Colonic mucosa (tissue), 4 donors: ENCODE results near the gene IL23A. TPM values are rescaled to one million over a fixed set of nuclear protein-coding genes. Genes with fewer than 3 reads are reported as not detected.
A peak's percentile ranks its signal among the peaks of the same experiment; 100 is the strongest.

ENCODE experiments used
- DNase-seq: peaks from one replicate; pipeline ENCODE4 v3.0.0-alpha.2; 2020
- H3K27ac ChIP-seq: fragments of 200-600 bp; one replicate; pipeline ENCODE4 v1.8.0; 2021
- H3K27me3 ChIP-seq: fragments of 200-600 bp; one replicate; pipeline ENCODE4 v1.8.0; 2021
- H3K36me3 ChIP-seq: fragments of 200-600 bp; one replicate; pipeline ENCODE4 v1.8.0; 2021
- H3K4me1 ChIP-seq: fragments of 200-600 bp; one replicate; pipeline ENCODE4 v1.8.0; 2021; ENCODE audit warnings: mild to moderate bottlenecking
- H3K4me3 ChIP-seq: fragments of 200-600 bp; one replicate; pipeline ENCODE4 v1.8.0; 2021
- H3K9ac ChIP-seq, 2 donors: one replicate each; pipeline ENCODE4 v1.7.0; 2013; ENCODE audit warnings: control low read depth in 2 of 2, low read depth in 2 of 2, low read length in 2 of 2
- H3K9me3 ChIP-seq: fragments of 200-600 bp; one replicate; pipeline ENCODE4 v1.8.0; 2021
- CTCF ChIP-seq: fragments of 200-600 bp; IDR thresholded peaks from one replicate; pipeline ENCODE4 v1.8.0; 2022; ENCODE audit warnings: antibody characterized with exemption, mild to moderate bottlenecking
- intact Hi-C: fragments of 100-400 bp; cut with DNase I; formaldehyde crosslinking; loops from one replicate; pipeline ENCODE4 v1.14.1; 2022
- total RNA-seq, 2 donors: library from RNA; stranded (reverse); fragmentation: NEBNext Ultra II Directional in 1 of 2; extraction: Animal tissue kit (Norgen Biotek cat#: 25700) in 1 of 2; gene quantifications; one replicate each; pipeline ENCODE4 v1.2.1, GENCODE V29; 2021
- donor health status: healthy.
- donor health status: DM: no; HTN: no; CAD: no.
- donor health status: DM: no; HTN: no; CAD: no.

The IL23A gene
- total RNA-seq, 2 donors from 2014 or later, result 0.27 TPM; not detected in 1

- Histone ChIP-seq H3K9ac (no peak overlapping the region), H3K27ac (no peak overlapping the region), H3K27me3 (no peaks in the 10 kb centered on the region), H3K9me3 (no peaks in the 10 kb centered on the region), H3K36me3 (peaks cover 8% of the 10 kb centered on the region), H3K4me3 (no peak overlapping the region), H3K4me1 (no peaks in the 10 kb centered on the region)
- TF ChIP-seq CTCF, result no peak
- DNase-seq, result no peak
- intact Hi-C loops, result no loop called here
Observed at GRCh38 chr12:56307221-56307965, 31.3 kb upstream of the IL23A start.

GRCh38 chr12:56308714-56309113, 30.0 kb upstream of the IL23A start:
- no peak overlapping the region for H3K4me3 ChIP-seq
- no peak for DNase-seq
- intact Hi-C loops, result no loop called here
- TF ChIP-seq CTCF, result no peak
- H3K9ac ChIP-seq, result no peak overlapping the region
- H3K36me3 ChIP-seq, result peaks cover 8% of the 10 kb centered on the region
- H3K27me3 ChIP-seq, result no peaks in the 10 kb centered on the region
- no peaks in the 10 kb centered on the region for H3K9me3 ChIP-seq
- H3K4me1 ChIP-seq, result no peaks in the 10 kb centered on the region
- H3K27ac ChIP-seq, result no peak overlapping the region

- Histone ChIP-seq H3K36me3 (peaks cover 8% of the 10 kb centered on the region), H3K4me3 (no peak overlapping the region), H3K9ac (no peak overlapping the region), H3K27ac (no peak overlapping the region), H3K9me3 (no peaks in the 10 kb centered on the region), H3K4me1 (peaks cover 7% of the 10 kb centered on the region), H3K27me3 (no peaks in the 10 kb centered on the region)
- no peak for TF ChIP-seq CTCF
- no peak for DNase-seq
- intact Hi-C loops, result no loop called here
Observed at GRCh38 chr12:56311003-56311402, 27.7 kb upstream of the IL23A start.

GRCh38 chr12:56315249-56315621, 23.4 kb upstream of the IL23A start:
- Histone ChIP-seq H3K27me3 (no peaks in the 10 kb centered on the region), H3K27ac (peak overlapping the region; percentile 88), H3K9me3 (no peaks in the 10 kb centered on the region), H3K4me1 (peaks cover 14% of the 10 kb centered on the region), H3K9ac (peak overlapping the region; percentile 91 to 100), H3K36me3 (peaks cover 8% of the 10 kb centered on the region), H3K4me3 (peak overlapping the region; percentile 88)
- peak; percentile 31 for DNase-seq
- no peak for TF ChIP-seq CTCF
- intact Hi-C loops, result no loop called here

GRCh38 chr12:56315622-56316473, 22.8 kb upstream of the IL23A start, which contains the start of gene CNPY2:
Gene CNPY2 (minus strand): TSS chr12:56315988. CDS start chr12:56315217, 771 bp downstream.
- peaks cover 8% of the 10 kb centered on the region for H3K36me3 ChIP-seq
- no peaks in the 10 kb centered on the region for H3K27me3 ChIP-seq
- H3K9ac ChIP-seq, result peak within 1 kb of the TSS; percentile 91 to 100
- peak; percentile 95 for DNase-seq
- peak within 1 kb of the TSS; percentile 88 for H3K27ac ChIP-seq
- no peaks in the 10 kb centered on the region for H3K9me3 ChIP-seq
- TF ChIP-seq CTCF, result no peak
- peak within 1 kb of the TSS; percentile 88 for H3K4me3 ChIP-seq
- intact Hi-C loops, result no loop called here
- H3K4me1 ChIP-seq, result peaks cover 14% of the 10 kb centered on the region
